Activated B cell treated with CpG ODN at 0.5 μM for 24 hours (primary cell): Measurements from ENCODE around the gene TBC1D22A. TPM values are rescaled to one million over a fixed set of nuclear protein-coding genes. Genes with fewer than 3 reads are reported as not detected.
A peak's percentile ranks its signal among the peaks of the same experiment; 100 is the strongest.

Experiments
- ATAC-seq: fragments of 200-7000 bp; cut with Tn5 transposase; one replicate; pipeline ENCODE4 v1.10.0; 2021; ENCODE audit warnings: low read depth, mild to moderate bottlenecking, moderate library complexity
- CTCF ChIA-PET: fragments of 350-600 bp; sonication (Branson Sonifier 250); formaldehyde crosslinking; loops from one replicate; lab custom pipeline; 2021; ENCODE audit warnings: antibody characterized with exemption; lab: Charles Lee
- POLR2A ChIA-PET: fragments of 350-600 bp; sonication (Branson Sonifier 250); formaldehyde crosslinking; loops from one replicate; lab custom pipeline; 2021; ENCODE audit warnings: antibody characterized with exemption; lab: Charles Lee
- DNase-seq: peaks from one replicate; pipeline ENCODE4 v3.0.0; 2022
- H3K27ac Mint-ChIP-seq: one replicate; pipeline ENCODE4 v1.8.0; 2020; ENCODE audit warnings: mixed read lengths
- H3K27me3 Mint-ChIP-seq: one replicate; pipeline ENCODE4 v1.8.0; 2021; ENCODE audit warnings: mixed read lengths
- H3K36me3 Mint-ChIP-seq: one replicate; pipeline ENCODE4 v1.8.0; 2021; ENCODE audit warnings: low read depth, mixed read lengths
- H3K4me1 Mint-ChIP-seq: one replicate; pipeline ENCODE4 v1.8.0; 2021; ENCODE audit warnings: mixed read lengths
- H3K4me3 Mint-ChIP-seq: one replicate; pipeline ENCODE4 v1.8.0; 2020; ENCODE audit warnings: mild to moderate bottlenecking, mixed read lengths
- H3K9me3 Mint-ChIP-seq: one replicate; pipeline ENCODE4 v1.8.0; 2020; ENCODE audit warnings: mixed read lengths
- CTCF ChIP-seq: fragments of 200-600 bp; IDR thresholded peaks from one replicate; pipeline ENCODE4 v1.8.0; 2022; ENCODE audit warnings: antibody characterized with exemption, mild to moderate bottlenecking
- intact Hi-C: fragments of 100-400 bp; cut with micrococcal nuclease; formaldehyde crosslinking; loops from one replicate; pipeline ENCODE4 v1.15.1; 2024
- total RNA-seq: library from RNA; stranded (reverse); gene quantifications from 2 replicates; pipeline ENCODE4 v1.2.3, GENCODE V29; 2022

TBC1D22A gene
- total RNA-seq, 1 donor from 2014 or later, result 85.9 TPM

DNA sequence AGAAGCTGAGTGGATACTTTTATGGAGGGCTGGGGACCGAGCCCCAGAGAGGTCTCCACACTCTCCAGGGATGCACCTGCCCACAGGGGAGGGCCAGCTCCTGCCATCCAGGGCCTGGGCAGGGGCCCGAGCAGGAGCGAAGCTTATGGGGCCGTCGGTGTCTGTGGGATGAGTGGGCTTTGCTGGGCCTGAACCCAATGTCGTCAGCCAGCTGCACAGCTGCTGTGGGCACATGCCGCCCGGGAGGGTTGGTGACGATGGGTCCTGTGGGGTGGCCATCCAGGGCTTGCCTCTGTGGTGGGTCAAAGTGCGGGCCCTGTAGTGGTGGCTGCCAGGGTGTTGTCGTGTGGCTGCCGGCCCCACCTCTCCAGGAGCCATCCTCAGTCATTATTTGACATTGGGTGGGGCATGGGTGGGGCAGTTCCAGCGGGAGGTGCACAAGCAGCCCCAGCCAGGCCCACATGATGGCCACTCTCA is 447.1 kb downstream of the TBC1D22A start:
- intact Hi-C loops, result no loop called here
- ATAC-seq (no peak), DNase-seq (no peak)
- CTCF ChIA-PET, result no interaction called here
- Mint-ChIP-seq H3K9me3 (no peaks in the 10 kb centered on the region), H3K27me3 (no peaks in the 10 kb centered on the region), H3K4me1 (no peaks in the 10 kb centered on the region), H3K4me3 (no peak overlapping the region), H3K27ac (no peak overlapping the region), H3K36me3 (no peaks in the 10 kb centered on the region)
- TF ChIP-seq CTCF, result no peak
- POLR2A ChIA-PET, result no interaction called here

DNA sequence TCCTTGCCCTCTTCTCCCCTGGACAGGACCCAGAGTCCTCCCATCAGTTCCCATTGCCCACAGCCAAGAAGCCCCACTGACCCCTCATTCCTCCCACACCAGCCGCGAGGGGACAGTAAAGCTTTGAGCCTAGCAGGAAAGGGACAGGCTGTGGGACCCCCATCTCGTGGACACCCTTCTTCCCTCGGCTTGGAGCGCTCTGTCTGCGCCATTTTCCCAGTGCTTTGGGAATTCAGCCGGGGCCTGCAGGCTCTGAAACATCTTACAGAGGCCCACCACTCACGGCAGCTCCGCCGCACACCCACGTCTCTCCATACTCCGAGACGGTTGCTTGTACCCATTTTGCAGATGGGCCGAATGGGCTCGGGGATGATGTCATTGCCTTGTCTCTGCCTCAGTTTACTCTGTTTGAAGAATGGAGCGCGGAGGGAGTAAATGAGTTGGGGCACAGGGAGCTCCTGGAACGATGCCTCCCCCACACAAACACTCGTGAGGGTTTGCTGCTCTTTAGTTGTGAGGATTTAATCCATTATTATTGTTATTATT is 447.7 kb downstream of the TBC1D22A start:
- DNase-seq (no peak), ATAC-seq (no peak)
- Mint-ChIP-seq H3K9me3 (no peaks in the 10 kb centered on the region), H3K27me3 (no peaks in the 10 kb centered on the region), H3K4me3 (no peak overlapping the region), H3K27ac (no peak overlapping the region), H3K36me3 (no peaks in the 10 kb centered on the region), H3K4me1 (no peaks in the 10 kb centered on the region)
- ChIA-PET POLR2A (no interaction called here), CTCF (no interaction called here)
- TF ChIP-seq CTCF, result no peak
- intact Hi-C loops, result no loop called here

GRCh38 chr22:47210686-47211085 is 448.2 kb downstream of the TBC1D22A start:
- Mint-ChIP-seq H3K27me3 (no peaks in the 10 kb centered on the region), H3K4me1 (no peaks in the 10 kb centered on the region), H3K27ac (no peak overlapping the region), H3K4me3 (no peak overlapping the region), H3K9me3 (no peaks in the 10 kb centered on the region), H3K36me3 (no peaks in the 10 kb centered on the region)
- intact Hi-C loops, result no loop called here
- DNase-seq (no peak), ATAC-seq (no peak)
- CTCF ChIA-PET, result no interaction called here
- no peak for TF ChIP-seq CTCF
- POLR2A ChIA-PET, result no interaction called here

DNA sequence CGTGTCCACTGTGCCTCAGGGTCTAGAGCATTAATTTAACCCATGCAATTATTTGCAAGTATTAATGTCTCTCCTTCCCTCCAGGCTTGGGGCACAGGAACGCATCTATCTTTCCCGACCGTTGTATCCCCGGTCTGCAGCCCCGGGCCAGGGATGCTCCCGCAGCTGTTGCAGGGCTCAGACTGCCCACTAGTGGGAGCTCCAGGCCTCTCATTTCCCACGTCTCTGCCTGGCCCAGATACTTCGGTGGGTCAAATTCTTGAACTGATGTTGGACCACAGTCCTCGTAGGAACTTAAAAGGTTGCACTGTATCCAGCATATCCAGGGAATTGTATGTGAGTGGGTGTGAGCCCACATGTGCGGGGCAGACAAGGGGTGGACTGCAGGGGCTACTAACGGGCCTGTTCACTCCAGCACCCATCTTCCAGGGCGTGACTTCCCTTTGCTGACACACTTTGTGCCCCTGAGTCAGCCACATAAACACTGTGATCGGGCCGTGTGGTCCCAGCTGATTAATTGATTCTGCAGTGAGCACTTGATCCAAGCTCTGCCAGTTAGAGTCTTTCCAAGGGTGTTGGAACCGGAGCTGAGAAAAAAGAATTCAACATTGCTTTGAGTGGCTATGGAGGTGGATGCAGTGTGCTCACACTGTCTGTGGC is 451.3 kb downstream of the TBC1D22A start:
- intact Hi-C loops, result no loop called here
- no peaks in the 10 kb centered on the region for H3K27me3 Mint-ChIP-seq
- no peak overlapping the region for H3K4me3 Mint-ChIP-seq
- peak; percentile 53 for TF ChIP-seq CTCF
- ChIA-PET POLR2A (no interaction called here), CTCF (interaction anchor here (0.9 to 2.4 kb wide), 4 partner anchors 9 to 1279 kb away, joined by 3 to 38 read pairs (median 5); no protein-coding TSS in a partner anchor)
- H3K4me1 Mint-ChIP-seq, result no peaks in the 10 kb centered on the region
- H3K9me3 Mint-ChIP-seq, result no peaks in the 10 kb centered on the region
- no peak overlapping the region for H3K27ac Mint-ChIP-seq
- DNase-seq (peak; percentile 34), ATAC-seq (peak; percentile 69)
- no peaks in the 10 kb centered on the region for H3K36me3 Mint-ChIP-seq

DNA sequence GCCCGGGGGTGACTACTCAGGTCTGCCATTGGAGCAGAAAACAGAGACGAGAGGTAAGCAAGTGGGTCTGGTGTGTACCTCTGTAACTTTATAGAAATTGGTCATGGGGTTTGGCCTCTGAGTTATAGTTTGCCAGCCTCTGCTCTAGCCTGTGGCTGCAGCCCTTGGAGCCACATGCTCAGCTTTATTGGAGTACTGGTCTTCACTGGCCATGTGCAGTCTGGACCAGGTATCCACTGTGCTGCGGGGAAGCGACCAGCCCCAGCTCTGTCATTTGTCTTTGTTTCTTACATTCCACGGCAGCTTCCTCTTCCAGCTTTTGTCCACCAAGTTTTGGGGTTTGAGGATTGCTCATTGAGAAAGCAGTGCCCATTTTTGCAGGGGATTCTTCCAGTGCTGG is 453.4 kb downstream of the TBC1D22A start:
- POLR2A ChIA-PET, result no interaction called here
- no peak for ATAC-seq
- no peak for TF ChIP-seq CTCF

More for the DNA sequence above, 453.4 kb downstream of the TBC1D22A start:
- Mint-ChIP-seq H3K27ac (no peak overlapping the region), H3K36me3 (no peaks in the 10 kb centered on the region), H3K27me3 (no peaks in the 10 kb centered on the region), H3K4me3 (no peak overlapping the region), H3K9me3 (no peaks in the 10 kb centered on the region), H3K4me1 (no peaks in the 10 kb centered on the region)
- CTCF ChIA-PET, result interaction anchor here (0.9 kb wide), 1 partner anchor 1277 kb away, joined by 3 read pairs; no protein-coding TSS in a partner anchor
- DNase-seq, result no peak
- intact Hi-C loops, result no loop called here
